NCI-H1417 (cell line): ENCODE data around the gene WASF3.
A peak's percentile ranks its signal among the peaks of the same experiment; 100 is the strongest.
"Not testable (repeated sequence)": the region's sequence is repeated elsewhere in the genome, so short reads cannot be mapped to it uniquely, and the experiment has no call there.

Experiments
- DNase-seq, 3 experiments: peaks; one replicate each; lab custom pipeline; 2025; lab: John Stamatoyannopoulos, UW

WASF3 gene

DNA sequence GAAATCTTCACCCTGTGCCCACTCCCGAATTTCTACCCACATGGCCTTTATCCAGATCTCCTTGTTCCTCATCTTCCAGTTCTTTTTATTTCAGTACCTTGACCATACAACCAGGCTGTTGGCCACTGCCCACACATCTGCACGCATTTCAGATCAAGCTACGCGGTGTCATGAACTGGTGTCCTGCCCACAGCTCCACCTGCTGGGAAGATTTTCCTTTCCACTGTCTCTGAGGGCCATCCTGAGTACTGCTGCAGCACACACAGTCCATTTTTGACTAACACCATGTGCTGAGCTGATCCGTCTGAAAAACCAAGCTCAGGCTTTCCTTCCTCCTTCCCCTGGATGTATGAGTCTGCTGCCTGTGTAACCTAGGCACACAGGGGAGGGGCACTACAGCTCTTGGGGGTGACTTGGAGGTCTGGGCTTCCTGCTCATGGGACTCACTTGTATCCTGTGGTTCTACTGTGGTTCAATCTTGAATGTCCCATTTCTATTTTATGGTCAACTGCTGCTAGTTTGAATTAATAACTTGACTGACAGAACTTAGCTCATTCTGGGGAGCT, 71.9 kb downstream of the WASF3 start:
- DNase-seq = no peak

DNA sequence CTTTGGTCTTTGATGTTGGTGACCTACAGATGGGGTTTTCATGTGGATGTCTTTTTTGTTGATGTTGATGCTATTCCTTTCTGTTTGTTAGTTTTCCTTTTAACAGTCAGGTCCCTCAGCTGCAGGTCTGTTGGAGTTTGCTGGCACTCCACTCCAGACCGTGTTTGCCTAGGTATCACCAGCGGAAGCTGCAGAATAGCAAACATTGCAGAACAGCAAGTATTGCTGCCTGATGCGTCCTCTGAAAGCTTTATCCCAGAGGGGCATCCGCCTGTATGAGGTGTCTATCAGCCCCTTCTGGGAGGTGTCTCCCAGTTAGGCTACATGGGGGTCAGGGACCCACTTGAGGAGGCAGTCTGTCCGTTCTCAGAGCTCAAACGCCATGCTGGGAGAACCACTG, 78.2 kb downstream of the WASF3 start:
- DNase-seq = not testable (repeated sequence)

DNA sequence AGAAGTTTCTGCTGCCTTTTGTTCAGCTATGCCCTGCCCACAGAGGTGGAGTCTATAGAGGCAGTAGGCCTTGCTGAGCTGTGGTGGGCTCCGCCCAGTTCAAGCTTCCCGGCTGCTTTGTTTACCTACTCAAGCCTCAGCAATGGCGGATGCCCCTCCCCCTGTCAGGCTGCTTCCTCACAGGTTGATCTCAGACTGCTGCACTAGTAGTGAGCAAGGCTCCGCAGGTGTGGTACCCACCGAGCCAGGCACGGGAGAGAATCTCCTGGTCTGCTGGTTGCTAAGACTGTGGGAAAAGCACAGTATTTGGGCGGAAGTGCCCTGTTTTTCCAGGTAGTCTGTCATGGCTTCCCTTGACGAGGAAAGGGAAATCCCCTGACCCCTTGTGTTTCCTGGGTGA, 78.6 kb downstream of the WASF3 start:
- DNase-seq = peak in 1 of 3 experiments; percentile 2

DNA sequence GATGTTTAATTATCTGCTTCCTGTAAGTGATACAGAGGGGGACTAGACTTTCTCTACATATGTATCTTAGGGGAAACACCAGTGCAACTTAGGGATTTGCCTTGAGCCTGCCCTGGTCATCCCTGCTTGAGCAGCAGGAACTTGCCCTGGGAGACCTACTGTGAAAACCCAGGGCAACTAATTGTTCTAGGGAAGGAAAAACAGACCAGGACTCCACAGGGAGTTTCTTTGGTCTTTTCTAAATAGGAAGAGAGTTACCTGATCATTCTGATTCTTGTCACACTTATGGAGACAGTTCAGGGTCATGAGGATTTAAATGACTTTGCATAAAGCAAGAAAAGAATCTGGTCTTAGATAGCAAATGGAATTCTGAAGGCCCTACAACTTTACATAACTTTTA, 89.1 kb downstream of the WASF3 start:
- DNase-seq = no peak

DNA sequence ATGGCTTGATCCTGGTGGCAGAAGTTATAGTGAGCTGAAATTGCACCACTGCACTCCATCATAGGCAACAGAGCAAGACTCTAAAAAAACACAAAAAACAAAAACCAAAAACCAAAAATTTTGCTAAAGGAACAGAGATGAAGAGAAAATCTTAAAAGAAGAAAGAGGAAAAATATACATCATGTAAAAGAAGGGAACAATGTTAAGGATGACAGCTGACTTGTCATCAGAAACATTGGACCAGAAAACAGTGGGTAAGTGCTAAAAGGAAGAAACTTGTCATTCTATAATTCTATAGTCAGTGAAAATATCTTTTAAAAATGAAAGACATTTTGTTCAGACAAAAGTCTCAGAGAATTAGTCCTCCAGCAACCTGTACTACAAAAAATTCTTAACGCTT, 93.8 kb downstream of the WASF3 start:
- no peak for DNase-seq

DNA sequence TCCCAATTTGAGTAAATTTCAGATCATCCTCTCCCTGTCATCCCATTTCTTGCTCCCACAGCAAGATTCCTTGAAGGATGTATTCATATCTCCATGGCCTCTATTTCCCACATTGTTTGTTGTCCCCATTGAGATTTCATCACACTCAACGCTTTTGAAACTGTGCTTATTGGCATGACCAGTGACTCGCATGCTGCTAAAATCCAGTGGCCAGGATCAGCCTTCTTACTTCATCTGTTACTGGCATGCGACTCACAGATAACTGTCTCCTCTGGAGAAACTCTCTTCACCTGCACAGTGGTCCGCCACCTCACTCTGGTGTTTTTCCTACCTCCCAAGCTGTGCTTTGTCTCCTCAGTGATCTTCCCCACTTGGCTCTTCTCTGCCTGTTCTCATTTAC, 95.8 kb downstream of the WASF3 start:
- no peak for DNase-seq

DNA sequence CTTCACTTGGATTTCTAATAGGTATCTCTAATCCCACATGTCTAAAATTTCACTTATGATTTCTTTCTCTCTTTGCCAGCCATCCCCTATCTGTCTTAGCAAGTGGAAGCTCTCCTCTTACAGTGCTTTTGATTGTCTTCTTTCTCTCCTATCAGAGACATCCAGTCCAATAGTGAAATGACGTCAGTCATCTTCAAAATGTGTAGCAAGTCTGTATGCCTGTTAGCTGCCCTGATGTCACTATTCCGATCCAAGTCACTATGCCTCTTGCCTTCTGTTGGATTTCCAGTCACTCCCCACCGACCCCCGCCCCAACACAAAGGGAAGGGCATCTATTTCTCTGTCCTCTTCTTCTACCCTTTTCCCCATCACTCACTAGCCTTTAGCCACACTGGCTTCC, 96.4 kb downstream of the WASF3 start:
- no peak for DNase-seq

DNA sequence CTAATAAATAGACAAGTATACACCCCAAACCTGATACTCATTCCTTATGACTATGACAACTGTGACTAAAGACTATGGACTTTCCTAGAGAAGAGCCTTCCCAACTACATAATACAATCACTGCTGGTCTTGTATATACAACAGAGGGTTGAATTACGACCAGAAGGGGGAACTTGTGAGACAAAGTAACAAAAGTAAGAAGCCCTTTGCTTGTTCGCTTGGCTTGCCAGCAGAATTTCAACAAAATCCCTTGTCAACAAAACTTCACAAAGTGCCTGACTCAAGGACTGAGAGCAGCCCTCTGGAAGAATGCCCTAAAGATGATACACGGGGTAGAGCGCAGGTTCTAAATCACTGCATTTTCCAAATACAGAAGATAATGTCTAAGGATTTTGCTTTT, 99.4 kb downstream of the WASF3 start:
- DNase-seq = no peak

DNA sequence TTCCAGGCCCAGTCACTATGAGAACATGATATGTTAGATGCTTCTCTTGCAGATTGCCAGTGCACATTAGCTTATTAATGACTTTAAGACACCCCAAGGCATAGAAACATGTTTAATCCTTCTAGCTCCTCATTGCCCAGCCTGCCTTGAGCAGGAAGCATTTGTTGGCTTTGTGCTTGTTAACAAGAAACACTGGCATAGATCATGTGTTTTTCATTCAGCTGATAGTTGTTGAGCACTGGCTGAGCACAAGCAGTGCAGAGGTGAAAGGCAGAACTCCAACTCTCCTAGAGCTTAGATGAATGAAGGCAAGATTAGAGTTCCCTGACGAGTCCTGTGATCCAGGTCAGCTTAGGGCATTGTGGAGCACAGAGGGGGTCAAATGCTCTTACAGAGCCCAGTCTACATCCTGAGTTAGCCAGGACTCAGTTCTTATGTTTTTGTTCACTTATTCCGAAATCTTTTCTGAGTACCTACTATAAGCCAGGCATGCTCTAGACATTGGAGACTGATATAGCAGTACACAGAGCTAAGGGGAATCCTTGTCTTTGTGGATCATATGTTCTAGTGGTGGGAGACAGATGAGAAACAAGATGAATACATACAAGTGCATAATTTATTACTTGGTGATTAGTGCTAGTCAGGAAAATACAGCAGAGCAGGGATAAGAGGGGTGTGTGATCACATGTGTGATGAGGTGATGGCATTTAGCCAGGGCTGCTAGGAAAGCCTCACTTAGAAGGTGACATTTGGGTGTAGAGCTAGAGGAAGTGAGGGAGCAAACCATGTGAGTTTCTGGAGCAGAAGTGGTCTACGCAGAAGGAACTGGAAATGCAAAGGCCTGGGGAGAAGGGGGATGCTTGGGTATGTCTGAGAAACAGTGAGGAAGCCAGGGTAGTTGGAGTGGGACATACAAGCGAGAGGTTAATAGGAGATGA, 101.2 kb downstream of the WASF3 start:
- peak in 2 of 3 experiments; percentile 11 to 41 for DNase-seq

DNA sequence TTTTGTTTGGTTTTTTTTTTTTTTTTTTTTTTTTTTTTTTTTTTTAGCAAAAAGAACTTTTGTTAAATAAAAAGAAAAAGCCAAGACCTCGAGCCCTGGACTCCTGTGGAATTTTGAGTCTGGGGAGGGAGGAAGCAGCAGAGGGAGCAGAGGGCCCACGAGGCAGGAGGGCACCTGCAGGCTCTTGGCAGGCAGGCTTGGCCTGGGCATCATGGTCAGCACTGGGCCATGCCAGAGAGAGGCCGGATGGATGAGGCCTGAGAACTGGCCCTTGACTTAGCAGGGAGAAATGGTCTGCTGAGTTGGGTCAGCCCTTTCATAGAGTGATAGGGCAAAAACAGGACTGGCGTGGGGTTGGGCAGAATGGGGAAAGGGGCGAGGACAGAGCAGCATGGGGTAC, 102.7 kb downstream of the WASF3 start:
- DNase-seq = no peak

DNA sequence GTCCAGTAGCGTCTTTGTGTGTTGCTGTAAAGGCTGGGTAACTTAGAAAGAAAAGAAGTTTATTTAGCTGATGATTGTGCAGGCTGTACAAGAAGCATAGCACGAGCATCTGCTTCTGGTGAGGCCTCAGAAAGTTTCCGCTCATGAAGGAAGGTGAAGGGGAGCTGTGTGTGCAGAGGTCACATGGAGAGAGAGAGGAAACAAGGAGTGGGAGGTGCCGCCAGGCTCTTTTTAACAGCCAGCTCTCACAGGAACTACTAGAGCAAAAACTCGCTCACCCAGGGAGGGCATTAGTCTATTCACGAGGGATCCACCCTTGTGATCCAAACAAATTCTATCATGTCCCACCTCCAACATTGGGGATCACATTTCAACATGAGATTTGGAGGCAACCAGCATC, 103.3 kb downstream of the WASF3 start:
- DNase-seq = no peak

DNA sequence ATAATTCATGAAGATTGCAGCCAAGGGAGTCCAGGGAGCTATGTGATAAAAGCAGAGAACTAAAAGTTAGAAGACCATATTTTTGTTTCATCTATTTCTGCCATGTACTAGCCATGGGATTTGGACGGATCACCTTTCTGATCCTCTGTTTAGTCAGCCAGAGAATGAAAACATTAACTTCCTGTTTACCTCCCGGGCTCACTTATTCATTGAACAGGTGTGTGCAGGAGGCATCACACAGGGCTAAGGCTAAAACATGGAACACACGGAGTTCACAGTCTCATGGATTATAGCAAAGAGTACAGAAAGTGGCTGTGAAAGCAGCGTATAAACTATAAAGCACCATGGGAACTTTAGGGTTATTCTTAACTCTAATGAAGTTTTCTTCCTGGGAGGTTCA, 106.3 kb downstream of the WASF3 start:
- DNase-seq = peak; percentile 9 to 83 (median 46)

DNA sequence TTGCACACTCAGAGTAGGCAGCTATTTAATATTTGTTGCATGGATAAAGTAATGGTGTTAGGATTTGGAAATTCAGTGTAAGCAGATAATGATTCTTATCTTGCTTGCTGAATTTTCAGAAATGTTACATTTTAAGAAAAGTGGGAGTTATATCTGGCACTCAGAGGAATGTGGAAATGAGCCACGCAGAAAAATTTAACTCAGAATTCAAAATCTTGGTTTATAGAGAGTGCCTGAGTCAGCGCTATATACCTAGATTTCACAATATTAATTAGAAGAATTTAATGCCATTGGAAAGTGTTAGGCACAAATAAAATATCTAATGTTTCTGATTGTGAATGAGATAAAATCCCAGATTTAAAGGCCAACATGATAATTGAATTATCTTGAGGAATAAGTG, 106.8 kb downstream of the WASF3 start:
- no peak for DNase-seq

DNA sequence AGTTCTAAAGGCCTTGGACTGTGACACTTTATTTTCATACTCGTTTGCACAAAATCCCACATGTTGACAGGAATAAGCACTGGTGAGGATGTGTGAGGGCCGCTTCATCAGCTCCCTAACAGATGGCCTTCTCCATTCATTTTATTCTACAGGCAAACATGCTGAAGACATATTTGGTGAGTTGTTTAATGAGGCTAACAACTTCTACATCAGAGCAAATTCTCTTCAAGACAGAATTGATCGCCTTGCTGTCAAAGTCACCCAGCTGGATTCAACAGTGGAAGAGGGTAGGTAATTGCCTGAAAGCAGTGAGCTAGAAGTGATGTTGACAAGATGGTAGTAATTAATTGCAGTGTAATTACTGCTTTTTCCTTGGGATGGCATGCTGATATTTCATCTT, 107.4 kb downstream of the WASF3 start:
- peak in 2 of 3 experiments; percentile 23 to 82 for DNase-seq

DNA sequence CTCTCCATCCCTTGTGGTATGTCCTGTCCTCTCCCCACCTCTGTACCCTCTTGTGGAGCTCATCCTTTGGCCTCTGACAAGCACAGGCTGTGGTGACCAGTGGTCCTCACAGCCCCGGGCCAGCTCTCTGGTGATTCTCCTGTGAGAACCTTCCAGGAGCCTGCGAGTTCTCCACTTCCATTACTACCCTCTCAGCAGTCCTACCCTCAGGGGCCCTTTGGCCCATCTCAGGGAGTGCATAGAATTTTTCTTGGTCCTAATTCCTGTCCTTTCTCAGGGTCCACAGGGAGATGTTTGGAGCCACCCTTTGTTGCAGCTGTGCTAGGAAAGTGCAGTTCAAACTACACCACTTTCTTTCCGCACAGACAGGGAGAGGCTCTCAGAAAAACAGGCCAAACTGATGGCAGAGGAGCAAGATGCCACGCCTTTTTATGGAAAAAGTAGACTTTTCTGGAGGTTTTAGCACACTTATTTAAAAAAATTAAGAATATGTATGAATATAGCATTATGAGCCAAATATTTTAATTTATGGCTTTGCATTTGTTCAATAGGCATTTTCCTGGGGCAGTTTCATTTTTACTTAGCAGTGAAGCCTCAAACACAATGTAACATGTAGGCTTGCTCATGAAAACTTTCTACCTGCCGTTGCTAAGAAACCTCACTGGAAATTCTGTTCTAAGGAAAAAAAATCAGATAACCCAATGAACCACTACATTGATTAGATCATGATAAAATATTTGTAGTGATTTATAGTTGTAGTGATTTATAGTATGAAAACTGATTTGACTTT, 111.1 kb downstream of the WASF3 start:
- no peak for DNase-seq

DNA sequence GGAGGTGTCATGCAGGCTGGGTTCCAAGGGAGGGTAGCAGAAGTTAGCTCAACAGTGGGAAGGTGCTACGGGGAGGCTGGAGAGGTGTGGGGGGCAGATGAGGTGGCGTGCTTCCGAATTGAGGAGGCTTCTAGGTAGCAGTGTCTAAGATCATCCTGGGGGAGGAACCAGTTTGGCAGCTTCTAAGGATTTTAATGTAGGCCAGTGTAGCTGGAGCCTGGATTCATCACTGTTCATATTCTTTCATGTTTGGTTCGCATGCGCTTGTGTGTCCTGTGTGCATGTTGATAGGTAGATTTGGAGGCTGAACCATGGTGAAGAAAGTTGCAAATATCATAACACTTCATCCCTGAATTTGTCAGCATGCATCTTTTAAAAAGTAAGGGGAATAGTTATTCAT, 116.4 kb downstream of the WASF3 start:
- DNase-seq = no peak

DNA sequence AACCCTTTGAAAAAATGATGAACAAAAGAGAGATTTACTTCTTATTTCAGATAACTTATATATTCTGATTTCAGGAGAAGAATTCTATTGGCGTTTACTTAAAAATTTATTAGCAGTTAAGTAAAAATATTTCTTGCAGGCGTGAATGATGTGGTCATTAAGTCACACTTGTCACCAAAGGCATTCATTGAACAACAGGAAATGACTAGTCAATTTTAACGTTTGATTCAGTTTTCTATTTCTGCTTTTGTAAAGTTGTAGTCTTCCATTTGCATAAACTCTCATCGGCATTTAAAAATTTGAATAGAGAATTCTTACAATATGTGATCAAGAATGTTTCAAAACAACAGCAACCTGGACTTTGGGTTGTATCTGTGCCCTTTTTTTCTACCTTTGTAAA, 119.7 kb downstream of the WASF3 start:
- DNase-seq = no peak

DNA sequence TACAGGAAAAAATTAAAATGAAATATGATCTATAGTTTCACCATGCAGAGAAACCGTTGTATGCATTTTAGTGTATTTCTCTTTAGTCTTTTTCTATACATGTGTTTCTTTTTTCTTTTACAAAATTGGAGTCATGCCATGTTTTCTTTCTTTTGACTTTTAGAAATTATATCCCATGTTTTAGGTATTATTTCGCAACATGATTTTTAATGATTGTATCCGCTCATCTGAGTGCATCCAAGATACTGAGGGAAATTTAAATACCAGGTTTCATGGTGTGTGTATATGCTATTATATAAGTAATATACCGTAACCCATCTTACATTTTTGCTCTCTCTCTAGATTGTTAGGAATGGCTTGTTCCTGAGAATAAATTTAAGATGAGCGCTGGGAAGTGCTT, 120.8 kb downstream of the WASF3 start:
- no peak for DNase-seq

DNA sequence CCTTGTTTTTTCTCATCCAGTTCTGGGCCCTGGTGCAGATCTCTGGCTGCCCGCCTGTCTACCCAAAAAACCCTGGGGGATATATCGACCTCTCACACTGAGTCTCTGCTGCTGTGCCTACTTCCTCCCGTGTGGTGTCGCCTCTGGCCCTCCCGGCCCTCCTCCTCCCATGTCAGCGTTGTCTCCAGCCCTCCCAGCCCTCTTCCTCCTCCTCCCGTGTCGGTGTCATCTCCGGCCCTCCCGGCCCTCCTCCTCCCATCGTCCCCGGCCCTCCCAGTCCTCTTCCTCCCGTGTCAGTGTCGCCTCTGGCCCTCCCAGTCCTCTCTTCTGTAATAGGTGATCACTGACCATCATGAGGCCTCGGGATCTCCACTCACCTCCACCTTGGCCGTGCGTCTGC, 121.3 kb downstream of the WASF3 start:
- DNase-seq = no peak

DNA sequence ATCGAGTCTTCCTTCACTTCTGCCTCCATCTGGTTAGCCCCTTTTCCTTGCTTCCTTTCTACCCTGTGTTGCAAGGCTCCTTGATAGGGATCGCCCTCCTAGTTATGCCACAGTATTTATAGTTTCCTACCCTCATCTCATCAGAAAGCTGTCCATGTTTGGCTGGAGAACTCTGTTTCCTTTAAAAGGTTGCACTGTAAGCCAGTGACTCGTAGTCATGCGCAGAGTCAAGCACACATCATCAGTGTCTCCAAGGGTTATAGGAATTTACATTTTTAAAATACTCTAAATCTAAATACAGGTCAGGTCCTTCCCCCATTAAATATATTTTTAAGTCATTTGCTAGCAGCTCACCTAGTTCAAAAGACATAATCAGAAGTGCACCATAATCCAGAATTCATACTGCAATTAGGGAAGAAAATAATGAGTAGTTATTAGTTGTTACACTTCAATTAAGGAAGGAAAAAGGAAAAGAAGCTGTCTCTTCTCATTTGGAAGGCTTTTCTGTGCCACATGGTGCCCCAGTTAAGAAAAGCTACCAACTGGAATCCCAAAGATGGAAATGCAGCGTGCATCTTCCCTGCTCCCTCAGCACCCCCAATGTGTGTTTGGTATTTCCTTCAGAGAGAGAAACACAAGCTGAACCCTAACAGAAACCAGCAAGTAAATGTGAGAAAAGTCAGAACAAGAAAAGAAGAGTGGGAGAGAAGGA, 122.1 kb downstream of the WASF3 start:
- no peak for DNase-seq

DNA sequence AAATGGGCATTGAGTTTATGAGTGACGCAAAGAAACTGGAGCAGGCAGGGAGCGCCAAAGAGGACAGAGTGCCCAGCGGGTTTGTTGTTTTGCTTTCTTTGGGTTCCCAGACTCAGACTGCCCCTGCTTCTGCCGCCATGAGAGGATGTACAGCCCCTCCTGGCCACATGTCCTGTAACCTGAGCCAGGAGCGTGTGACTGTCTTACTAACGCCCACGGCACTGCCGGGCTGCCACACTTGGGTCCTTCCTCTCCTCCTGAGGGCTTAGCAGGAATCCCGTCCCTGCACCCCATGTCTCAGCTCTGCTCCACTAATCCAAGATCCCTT, 122.6 kb downstream of the WASF3 start:
- no peak for DNase-seq

DNA sequence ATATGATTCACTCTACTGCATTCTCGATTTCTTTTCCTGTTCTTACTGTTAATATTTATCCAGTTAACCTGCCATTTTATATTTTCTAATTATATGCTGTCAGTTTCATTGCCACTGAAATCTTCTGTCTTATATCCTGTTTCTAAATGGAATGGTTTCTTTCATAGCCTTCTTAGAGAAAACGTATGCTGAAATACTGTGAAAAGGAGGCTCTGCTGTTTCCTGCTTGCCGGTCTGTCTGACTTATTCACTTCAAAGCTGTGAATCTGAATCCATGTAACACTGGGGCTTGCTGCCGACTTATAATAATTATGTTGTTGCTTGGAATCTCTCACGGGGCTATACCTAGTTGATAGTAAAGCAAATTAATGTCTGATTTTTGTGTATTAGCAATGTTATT, 123.1 kb downstream of the WASF3 start:
- no peak for DNase-seq
